HL-60 (cell line): ENCODE results near the gene SFXN5.

Experiments
- DNase-seq, 2 experiments: peaks; one replicate each; pipeline ENCODE4 v3.0.0-alpha.2; 2010 to 2020; ENCODE audit warnings: low read depth in 1 of 2, low spot score in 1 of 2
- H3K27ac ChIP-seq: fragments of 250-450 bp; sonication (Bioruptor Pico); replicated peaks from 2 replicates; pipeline ENCODE4 v1.5.1; 2020; ENCODE audit warnings: mild to moderate bottlenecking, moderate library complexity
- H3K27me3 ChIP-seq: fragments of 250-450 bp; sonication (Bioruptor Pico); 2 replicates; pipeline ENCODE4 v1.5.1; 2021; ENCODE audit warnings: mild to moderate bottlenecking, moderate library complexity; ENCODE audit not compliant: insufficient read depth, poor library complexity, severe bottlenecking
- H3K4me3 ChIP-seq: replicated peaks from 2 replicates; pipeline ENCODE4 v1.5.1; 2011; ENCODE audit warnings: mild to moderate bottlenecking, control low read depth, low read length; ENCODE audit not compliant: insufficient read depth
- CTCF ChIP-seq: IDR thresholded peaks from one replicate; pipeline ENCODE4 v1.5.1; 2011; ENCODE audit warnings: low read length, control low read depth, inconsistent platforms; ENCODE audit not compliant: insufficient read depth
- GABPA ChIP-seq: IDR thresholded peaks from 2 replicates; pipeline ENCODE4 v1.6.1; 2012; ENCODE audit warnings: low read depth
- POLR2AphosphoS5 ChIP-seq: IDR thresholded peaks from 2 replicates; pipeline ENCODE4 v1.6.1; 2012; ENCODE audit warnings: low read depth
- SPI1 ChIP-seq: IDR thresholded peaks from 2 replicates; pipeline ENCODE4 v1.6.1; 2012; ENCODE audit warnings: low read depth, mild to moderate bottlenecking, borderline replicate concordance
- TF ChIP-seq, protein P1 (sequence below): IDR thresholded peaks from 2 replicates; pipeline ENCODE4 v1.6.1; 2012; ENCODE audit warnings: low read depth; ENCODE audit not compliant: insufficient replicate concordance

SFXN5 gene

GRCh38 chr2:73009177-73009839 is 62.2 kb downstream of the SFXN5 start:
- DNase-seq, result no peak
- Histone ChIP-seq H3K4me3 (no peak overlapping the region), H3K27ac (no peak overlapping the region), H3K27me3 (no peaks in the 10 kb centered on the region)
- TF ChIP-seq CTCF (no peak), SPI1 (no peak), GABPA (no peak), POLR2AphosphoS5 (no peak)
- TF ChIP-seq, protein P1, sequence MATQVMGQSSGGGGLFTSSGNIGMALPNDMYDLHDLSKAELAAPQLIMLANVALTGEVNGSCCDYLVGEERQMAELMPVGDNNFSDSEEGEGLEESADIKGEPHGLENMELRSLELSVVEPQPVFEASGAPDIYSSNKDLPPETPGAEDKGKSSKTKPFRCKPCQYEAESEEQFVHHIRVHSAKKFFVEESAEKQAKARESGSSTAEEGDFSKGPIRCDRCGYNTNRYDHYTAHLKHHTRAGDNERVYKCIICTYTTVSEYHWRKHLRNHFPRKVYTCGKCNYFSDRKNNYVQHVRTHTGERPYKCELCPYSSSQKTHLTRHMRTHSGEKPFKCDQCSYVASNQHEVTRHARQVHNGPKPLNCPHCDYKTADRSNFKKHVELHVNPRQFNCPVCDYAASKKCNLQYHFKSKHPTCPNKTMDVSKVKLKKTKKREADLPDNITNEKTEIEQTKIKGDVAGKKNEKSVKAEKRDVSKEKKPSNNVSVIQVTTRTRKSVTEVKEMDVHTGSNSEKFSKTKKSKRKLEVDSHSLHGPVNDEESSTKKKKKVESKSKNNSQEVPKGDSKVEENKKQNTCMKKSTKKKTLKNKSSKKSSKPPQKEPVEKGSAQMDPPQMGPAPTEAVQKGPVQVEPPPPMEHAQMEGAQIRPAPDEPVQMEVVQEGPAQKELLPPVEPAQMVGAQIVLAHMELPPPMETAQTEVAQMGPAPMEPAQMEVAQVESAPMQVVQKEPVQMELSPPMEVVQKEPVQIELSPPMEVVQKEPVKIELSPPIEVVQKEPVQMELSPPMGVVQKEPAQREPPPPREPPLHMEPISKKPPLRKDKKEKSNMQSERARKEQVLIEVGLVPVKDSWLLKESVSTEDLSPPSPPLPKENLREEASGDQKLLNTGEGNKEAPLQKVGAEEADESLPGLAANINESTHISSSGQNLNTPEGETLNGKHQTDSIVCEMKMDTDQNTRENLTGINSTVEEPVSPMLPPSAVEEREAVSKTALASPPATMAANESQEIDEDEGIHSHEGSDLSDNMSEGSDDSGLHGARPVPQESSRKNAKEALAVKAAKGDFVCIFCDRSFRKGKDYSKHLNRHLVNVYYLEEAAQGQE, result no peak

DNA sequence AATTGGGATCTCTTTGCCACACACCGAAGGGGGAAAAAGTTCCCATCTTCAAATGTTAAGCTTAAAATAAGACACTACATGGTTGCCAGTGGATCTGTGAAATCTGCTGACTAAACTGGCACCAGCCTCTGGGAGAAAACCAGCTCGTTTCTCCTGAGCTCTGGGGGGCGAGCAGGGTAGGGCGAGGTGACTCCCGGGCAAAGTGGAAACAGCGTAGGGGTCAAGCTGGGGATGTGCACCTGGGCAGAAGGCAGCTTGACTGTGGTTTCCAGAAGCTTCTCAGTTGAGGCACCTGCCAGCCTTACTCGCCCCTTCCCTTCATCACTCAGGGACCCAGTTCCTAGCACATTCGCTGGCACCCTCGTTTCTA is 62.8 kb downstream of the SFXN5 start:
- TF ChIP-seq CTCF, result no peak
- no peak for TF ChIP-seq POLR2AphosphoS5
- TF ChIP-seq, protein P1, result no peak
- TF ChIP-seq GABPA, result no peak
- TF ChIP-seq SPI1, result no peak
- DNase-seq, result no peak
- H3K4me3 ChIP-seq, result no peak overlapping the region

GRCh38 chr2:73007991-73008765 is 63.3 kb downstream of the SFXN5 start:
- Histone ChIP-seq H3K27ac (no peak overlapping the region), H3K27me3 (no peaks in the 10 kb centered on the region), H3K4me3 (no peak overlapping the region)
- DNase-seq, result no peak
- TF ChIP-seq, protein P1, result no peak
- TF ChIP-seq POLR2AphosphoS5 (no peak), GABPA (no peak), SPI1 (no peak), CTCF (no peak)

More for the DNA sequence above, 62.8 kb downstream of the SFXN5 start:
- Histone ChIP-seq H3K27me3 (no peaks in the 10 kb centered on the region), H3K27ac (no peak overlapping the region)
